Measurements from ENCODE around the gene DENND1C. TPM values are rescaled to one million over a fixed set of nuclear protein-coding genes. Genes with fewer than 3 reads are reported as not detected.

Gene DENND1C
- total RNA-seq (100 to 1,000 TPM; 111 to 118 TPM), total RNA-seq (18.6 to 164 (median 59.3) reads per million in 172 experiments)
- 95.0 TPM for polyA plus RNA-seq (2013, experiment 1 of 2)
- 118 TPM for polyA plus RNA-seq (2013, experiment 2 of 2)

DNA sequence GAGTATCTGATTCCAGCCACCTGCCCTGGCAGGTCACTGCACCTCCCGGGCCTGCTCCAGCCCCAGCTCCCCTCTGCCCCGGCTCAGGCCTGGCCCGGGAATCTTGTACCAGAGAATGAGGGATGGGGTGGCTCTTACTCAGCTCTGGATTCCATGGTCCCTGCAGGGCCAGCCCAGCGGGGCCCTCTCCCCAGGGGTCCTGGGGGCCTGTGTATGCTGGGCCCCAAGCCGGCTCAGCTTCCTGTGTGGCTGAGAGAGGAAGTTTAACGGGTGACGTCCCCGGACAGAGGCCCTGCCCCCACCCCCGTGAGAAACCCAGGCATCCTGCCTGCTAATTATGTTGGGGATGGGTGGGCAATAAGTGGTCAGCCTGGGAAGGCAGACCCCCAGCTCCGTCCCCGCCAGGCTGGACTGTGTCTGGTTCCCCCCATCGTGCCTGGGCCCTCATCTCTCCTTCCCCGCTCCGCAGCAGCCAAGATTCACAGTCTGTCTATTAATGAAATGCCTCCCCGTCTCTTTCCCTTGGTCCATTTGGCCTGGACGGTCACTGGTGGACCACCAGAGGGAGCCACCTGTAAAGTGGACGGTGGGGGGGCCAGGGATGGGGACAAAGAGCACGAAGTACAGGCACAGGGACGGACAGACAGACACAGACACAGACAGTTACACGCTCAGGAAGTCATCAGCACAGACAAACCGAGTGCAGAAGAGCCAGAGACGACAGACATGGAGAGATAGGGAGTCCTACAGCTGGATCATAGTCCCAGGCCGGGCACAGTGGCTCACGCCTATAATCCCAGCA, at the start of gene DENND1C:
Gene DENND1C, minus strand, starts transcription at position 247 of the 802 bp plus-strand sequence. Its CDS starts 92 bp downstream, at position 155.
- Histone ChIP-seq H3K27ac (ENCODE audit: low read depth in 1 of 2, low read length in 2 of 2) (peak within 1 kb of the TSS; percentile 87 to 93), H3K9me3 (ENCODE audit: control insufficient read depth in 1 of 2, insufficient read depth in 1 of 2, low read length in 2 of 2) (peaks cover 0 to 3% of the 10 kb centered on the region in 2 experiments), H3K4me3 (ENCODE audit: low read length) (peak within 1 kb of the TSS; percentile 90), H3K36me3 (ENCODE audit: insufficient read depth, low read length) (peaks cover 23% of the 10 kb centered on the region), H3K27me3 (ENCODE audit: control insufficient read depth in 1 of 2, insufficient read depth in 2 of 2, low read length in 2 of 2) (no peaks in the 10 kb centered on the region), H3K4me1 (ENCODE audit: insufficient read depth, low read length) (peaks cover 45% of the 10 kb centered on the region)
- ATAC-seq (ENCODE audit: poor library complexity) (peak; percentile 89), DNase-seq (peak; percentile 49 to 86 (median 66))
- Mint-ChIP-seq H3K4me1 (ENCODE audit: low read depth) (peaks cover 46% of the 10 kb centered on the region), H3K9me3 (no peaks in the 10 kb centered on the region), H3K4me3 (peak within 1 kb of the TSS; percentile 89), H3K27ac (peak within 1 kb of the TSS; percentile 98), H3K36me3 (ENCODE audit: low read depth) (peaks cover 21% of the 10 kb centered on the region), H3K27me3 (no peaks in the 10 kb centered on the region)
- POLR2A ChIA-PET = interaction anchor here (0.8 to 2.0 kb wide), 19 partner anchors 10 to 1148 kb away, joined by 3 to 22 read pairs (median 5); partner anchors contain the start of genes ALKBH7, CLPP, CRB3 and KHSRP
- CTCF ChIA-PET = interaction anchor here (0.8 to 2.3 kb wide), 3 partner anchors 23 to 382 kb away, joined by 3 to 5 read pairs (median 4); no protein-coding TSS in a partner anchor
- no peak for TF ChIP-seq CTCF (IDR thresholded peaks at IDR 0.05)
- intact Hi-C loops (cut with DNase I, micrococcal nuclease) = loop anchor here (1.0 to 2.0 kb wide), 2 partner anchors 21 kb away; no protein-coding TSS in a partner anchor

GRCh38 chr19:6530386-6531162, 49.0 kb upstream of the DENND1C start, which contains the start of gene TNFSF9:
TSS of gene TNFSF9 (plus strand) at chr19:6531026. CDS start at chr19:6531037, 11 bp downstream.
- H3K9me3 Mint-ChIP-seq = no peaks in the 10 kb centered on the region
- H3K27me3 Mint-ChIP-seq = peaks cover 47% of the 10 kb centered on the region
- ATAC-seq (ENCODE audit: poor library complexity) (peak; percentile 78), DNase-seq (peak; percentile 60 to 89 (median 73))
- intact Hi-C loops (cut with DNase I, micrococcal nuclease) = no loop called here
- H3K4me1 Mint-ChIP-seq (ENCODE audit: low read depth) = peaks cover 36% of the 10 kb centered on the region
- H3K36me3 Mint-ChIP-seq (ENCODE audit: low read depth) = no peaks in the 10 kb centered on the region
- TF ChIP-seq CTCF (IDR thresholded peaks at IDR 0.05) = no peak
- H3K4me1 ChIP-seq (ENCODE audit: insufficient read depth, low read length) = peaks cover 33% of the 10 kb centered on the region
- POLR2A ChIA-PET = interaction anchor here (0.6 to 1.1 kb wide), 3 partner anchors 14 to 242 kb away, joined by 3 to 4 read pairs (median 3); partner anchors contain the start of gene VAV1
- H3K4me3 Mint-ChIP-seq = peak within 1 kb of the TSS; percentile 82
- peak within 1 kb of the TSS; percentile 55 for H3K4me3 ChIP-seq (ENCODE audit: low read length)
- H3K27me3 ChIP-seq (ENCODE audit: control insufficient read depth in 1 of 2, insufficient read depth in 2 of 2, low read length in 2 of 2) = peaks cover 15 to 23% of the 10 kb centered on the region in 2 experiments
- H3K36me3 ChIP-seq (ENCODE audit: insufficient read depth, low read length) = no peaks in the 10 kb centered on the region
- no peak within 1 kb of the TSS for H3K27ac ChIP-seq (ENCODE audit: low read depth in 1 of 2, low read length in 2 of 2)
- H3K27ac Mint-ChIP-seq = peak within 1 kb of the TSS; percentile 17
- H3K9me3 ChIP-seq (ENCODE audit: control insufficient read depth in 1 of 2, insufficient read depth in 1 of 2, low read length in 2 of 2) = no peaks in the 10 kb centered on the region
- CTCF ChIA-PET = interaction anchor here (1.0 to 1.3 kb wide), 2 partner anchors 13 to 333 kb away, joined by 3 to 9 read pairs; no protein-coding TSS in a partner anchor

DNA sequence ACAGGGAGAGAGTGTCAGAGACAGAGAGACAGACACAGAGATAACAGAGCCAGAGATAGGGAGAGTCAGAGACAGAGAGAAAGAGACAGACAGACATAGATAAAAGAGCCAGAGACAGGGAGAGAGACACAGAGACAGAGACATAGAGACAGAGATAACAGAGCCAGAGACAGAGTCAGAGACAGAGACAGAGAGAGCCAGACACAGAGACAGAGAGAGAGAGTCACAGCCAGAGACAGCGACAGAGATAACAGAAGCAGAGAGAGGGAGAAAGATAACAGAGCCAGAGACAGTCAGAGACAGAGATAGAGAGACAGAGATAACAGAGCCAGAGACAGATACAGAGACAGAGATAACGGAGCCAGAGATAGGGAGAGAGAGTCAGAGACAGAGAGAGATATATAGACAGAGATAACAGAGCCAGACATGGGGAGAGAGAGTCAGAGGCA, 48.4 kb upstream of the DENND1C start:
- no peaks in the 10 kb centered on the region for H3K9me3 ChIP-seq (ENCODE audit: control insufficient read depth in 1 of 2, insufficient read depth in 1 of 2, low read length in 2 of 2)
- H3K36me3 ChIP-seq (ENCODE audit: insufficient read depth, low read length) = no peaks in the 10 kb centered on the region
- peak overlapping the region; percentile 5 for H3K4me3 Mint-ChIP-seq
- peaks cover 15 to 23% of the 10 kb centered on the region in 2 experiments for H3K27me3 ChIP-seq (ENCODE audit: control insufficient read depth in 1 of 2, insufficient read depth in 2 of 2, low read length in 2 of 2)
- DNase-seq = no peak
- H3K27ac Mint-ChIP-seq = no peak overlapping the region
- peaks cover 32% of the 10 kb centered on the region for H3K4me1 ChIP-seq (ENCODE audit: insufficient read depth, low read length)
- intact Hi-C loops (cut with DNase I, micrococcal nuclease) = no loop called here
- peaks cover 32% of the 10 kb centered on the region for H3K4me1 Mint-ChIP-seq (ENCODE audit: low read depth)
- POLR2A ChIA-PET = no interaction called here
- H3K4me3 ChIP-seq (ENCODE audit: low read length) = no peak overlapping the region
- ATAC-seq (ENCODE audit: poor library complexity) = no peak
- TF ChIP-seq CTCF (IDR thresholded peaks at IDR 0.05) = no peak
- H3K9me3 Mint-ChIP-seq = no peaks in the 10 kb centered on the region
- peaks cover 40% of the 10 kb centered on the region for H3K27me3 Mint-ChIP-seq
- CTCF ChIA-PET = no interaction called here
- no peaks in the 10 kb centered on the region for H3K36me3 Mint-ChIP-seq (ENCODE audit: low read depth)
- H3K27ac ChIP-seq (ENCODE audit: low read depth in 1 of 2, low read length in 2 of 2) = no peak overlapping the region

Data from CD4-positive, alpha-beta T cell (primary cell).